Measurements from ENCODE around the gene TSPAN18.

TSPAN18 gene

DNA sequence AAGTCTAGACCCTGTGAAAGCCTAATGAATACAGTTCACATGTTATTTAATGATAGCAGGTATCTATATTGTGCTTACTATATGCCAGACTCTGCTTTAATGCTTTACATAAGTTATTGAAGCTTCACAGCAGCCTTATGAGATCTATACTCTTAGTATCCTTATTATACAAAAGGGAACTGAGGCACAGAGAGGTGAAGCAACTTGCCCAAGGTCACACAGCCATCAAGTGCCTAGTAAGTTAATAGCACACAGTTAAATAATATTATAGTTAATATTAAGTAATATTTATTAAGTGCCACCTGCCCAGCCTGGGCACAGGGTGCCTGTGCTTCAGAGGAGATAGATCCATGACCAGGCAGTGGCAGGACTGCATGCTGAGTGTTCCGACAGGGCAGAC is 145.8 kb downstream of the TSPAN18 start:
- Histone ChIP-seq H3K27me3 (replicated peaks; ENCODE audit: control insufficient read depth, insufficient read depth, low read length) (no peaks in the 10 kb centered on the region), H3K4me3 (replicated peaks; ENCODE audit: low read depth, low read length) (no peak overlapping the region), H3K36me3 (ENCODE audit: control insufficient read depth, insufficient read depth, low read length) (no peaks in the 10 kb centered on the region)
- DNase-seq (ENCODE audit: extremely low read depth, insufficient read length): no peak
- TF ChIP-seq, protein P1, sequence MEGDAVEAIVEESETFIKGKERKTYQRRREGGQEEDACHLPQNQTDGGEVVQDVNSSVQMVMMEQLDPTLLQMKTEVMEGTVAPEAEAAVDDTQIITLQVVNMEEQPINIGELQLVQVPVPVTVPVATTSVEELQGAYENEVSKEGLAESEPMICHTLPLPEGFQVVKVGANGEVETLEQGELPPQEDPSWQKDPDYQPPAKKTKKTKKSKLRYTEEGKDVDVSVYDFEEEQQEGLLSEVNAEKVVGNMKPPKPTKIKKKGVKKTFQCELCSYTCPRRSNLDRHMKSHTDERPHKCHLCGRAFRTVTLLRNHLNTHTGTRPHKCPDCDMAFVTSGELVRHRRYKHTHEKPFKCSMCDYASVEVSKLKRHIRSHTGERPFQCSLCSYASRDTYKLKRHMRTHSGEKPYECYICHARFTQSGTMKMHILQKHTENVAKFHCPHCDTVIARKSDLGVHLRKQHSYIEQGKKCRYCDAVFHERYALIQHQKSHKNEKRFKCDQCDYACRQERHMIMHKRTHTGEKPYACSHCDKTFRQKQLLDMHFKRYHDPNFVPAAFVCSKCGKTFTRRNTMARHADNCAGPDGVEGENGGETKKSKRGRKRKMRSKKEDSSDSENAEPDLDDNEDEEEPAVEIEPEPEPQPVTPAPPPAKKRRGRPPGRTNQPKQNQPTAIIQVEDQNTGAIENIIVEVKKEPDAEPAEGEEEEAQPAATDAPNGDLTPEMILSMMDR (IDR thresholded peaks at IDR 0.05; ENCODE audit: insufficient read depth, low read length, poor library complexity, severe bottlenecking): no peak

DNA sequence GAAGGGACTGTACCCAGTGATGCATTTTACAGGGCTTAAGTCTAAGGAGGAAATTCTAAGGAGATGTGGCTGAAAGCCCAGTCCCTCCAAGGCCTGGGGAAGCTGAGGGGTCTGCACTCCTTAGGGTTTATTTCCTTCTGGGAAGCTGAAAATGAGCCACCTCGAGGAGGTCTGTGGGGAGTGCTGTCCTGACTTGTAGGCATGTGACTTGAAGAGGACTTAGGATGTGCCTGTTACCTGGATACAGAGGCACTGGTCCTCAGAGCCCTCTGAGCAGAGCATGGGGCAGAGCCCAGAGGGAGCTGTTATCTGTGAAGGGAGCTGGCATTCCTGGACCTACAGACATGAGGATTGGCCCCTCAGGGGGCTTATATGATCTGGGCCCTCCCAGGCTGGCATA is 146.8 kb downstream of the TSPAN18 start:
- TF ChIP-seq, protein P1 (IDR thresholded peaks at IDR 0.05; ENCODE audit: insufficient read depth, low read length, poor library complexity, severe bottlenecking): no peak
- no peak for DNase-seq (ENCODE audit: extremely low read depth, insufficient read length)
- Histone ChIP-seq H3K36me3 (ENCODE audit: control insufficient read depth, insufficient read depth, low read length) (no peaks in the 10 kb centered on the region), H3K27me3 (replicated peaks; ENCODE audit: control insufficient read depth, insufficient read depth, low read length) (no peaks in the 10 kb centered on the region), H3K4me3 (replicated peaks; ENCODE audit: low read depth, low read length) (no peak overlapping the region)

DNA sequence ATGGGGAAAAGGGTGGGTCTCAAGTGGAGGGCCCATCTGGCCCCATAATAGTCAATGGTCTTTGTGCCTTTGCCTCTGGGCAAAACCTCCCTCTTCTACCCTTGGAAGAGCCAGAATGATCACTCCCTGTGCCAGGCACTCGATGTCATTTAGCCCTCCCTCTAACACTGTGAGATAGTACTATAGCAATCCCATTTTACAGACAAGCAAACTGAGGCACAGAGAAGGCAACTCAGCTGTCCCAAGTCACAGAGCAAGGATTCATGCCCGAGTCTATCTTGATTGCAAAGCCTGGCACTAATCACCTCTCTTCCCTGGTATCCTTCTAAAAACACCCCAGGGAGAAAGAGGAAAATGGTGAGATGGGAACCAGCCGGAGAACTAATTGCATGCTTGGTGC is 147.5 kb downstream of the TSPAN18 start:
- no peaks in the 10 kb centered on the region for H3K27me3 ChIP-seq (replicated peaks; ENCODE audit: control insufficient read depth, insufficient read depth, low read length)
- no peak overlapping the region for H3K4me3 ChIP-seq (replicated peaks; ENCODE audit: low read depth, low read length)
- H3K36me3 ChIP-seq (ENCODE audit: control insufficient read depth, insufficient read depth, low read length): no peaks in the 10 kb centered on the region
- TF ChIP-seq, protein P1 (IDR thresholded peaks at IDR 0.05; ENCODE audit: insufficient read depth, low read length, poor library complexity, severe bottlenecking): no peak
- no peak for DNase-seq (ENCODE audit: extremely low read depth, insufficient read length)

DNA sequence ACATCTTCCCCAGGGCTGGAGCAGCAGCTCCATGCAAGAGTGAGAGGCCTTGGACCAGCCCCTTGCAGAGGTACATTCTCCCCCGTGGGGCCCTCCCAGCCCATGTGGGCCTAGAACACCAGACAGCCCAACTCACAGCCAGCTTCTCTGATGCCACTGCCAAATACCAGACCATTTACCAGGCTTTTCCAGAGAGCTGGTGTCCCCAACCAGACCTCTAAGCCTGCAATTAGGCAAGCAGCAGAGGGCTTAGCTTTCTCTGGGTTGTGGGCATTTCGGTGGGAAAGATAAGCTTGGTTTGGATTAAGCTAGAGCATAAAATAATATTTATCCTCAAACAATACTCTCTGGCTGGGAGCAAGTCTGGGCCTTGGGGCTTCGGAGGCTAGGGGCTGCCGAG is 148.3 kb downstream of the TSPAN18 start:
- TF ChIP-seq, protein P1 (IDR thresholded peaks at IDR 0.05; ENCODE audit: insufficient read depth, low read length, poor library complexity, severe bottlenecking): no peak
- no peak overlapping the region for H3K4me3 ChIP-seq (replicated peaks; ENCODE audit: low read depth, low read length)

DNA sequence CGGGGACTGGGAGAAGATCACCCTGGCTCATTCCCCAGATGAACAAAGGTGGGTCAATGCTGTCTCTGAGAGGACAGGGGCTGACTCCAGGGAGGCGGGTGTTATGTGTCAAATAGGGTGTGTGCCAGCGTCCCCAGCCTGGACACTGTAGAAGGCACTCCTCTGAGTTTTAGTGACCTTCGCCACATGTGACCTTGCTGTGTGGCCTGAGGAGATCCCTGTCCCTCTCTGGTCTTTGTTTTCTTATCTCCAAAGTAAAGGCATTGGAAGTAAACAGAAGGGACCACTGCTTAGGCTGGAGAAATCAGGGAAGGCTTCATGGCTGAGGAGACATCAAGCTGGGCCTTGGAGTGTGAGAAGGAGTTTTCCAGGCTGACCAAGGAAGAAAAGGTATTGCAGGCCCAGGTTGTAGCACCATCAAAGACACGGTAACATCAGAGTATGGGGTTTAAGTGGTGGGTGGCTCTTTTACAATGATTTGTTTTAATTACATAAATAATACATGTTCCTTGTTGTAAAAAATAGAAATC is 149.5 kb downstream of the TSPAN18 start:
- Histone ChIP-seq H3K4me3 (replicated peaks; ENCODE audit: low read depth, low read length) (no peak overlapping the region), H3K27me3 (replicated peaks; ENCODE audit: control insufficient read depth, insufficient read depth, low read length) (no peaks in the 10 kb centered on the region; the same call in 1 of the 2 replicates), H3K36me3 (ENCODE audit: control insufficient read depth, insufficient read depth, low read length) (no peaks in the 10 kb centered on the region)
- TF ChIP-seq, protein P1 (IDR thresholded peaks at IDR 0.05; ENCODE audit: insufficient read depth, low read length, poor library complexity, severe bottlenecking): no peak
- DNase-seq (ENCODE audit: extremely low read depth, insufficient read length): no peak

More for the DNA sequence above, 148.3 kb downstream of the TSPAN18 start:
- Histone ChIP-seq H3K27me3 (replicated peaks; ENCODE audit: control insufficient read depth, insufficient read depth, low read length) (no peaks in the 10 kb centered on the region; the same call in 1 of the 2 replicates), H3K36me3 (ENCODE audit: control insufficient read depth, insufficient read depth, low read length) (no peaks in the 10 kb centered on the region)
- no peak for DNase-seq (ENCODE audit: extremely low read depth, insufficient read length)

DNA sequence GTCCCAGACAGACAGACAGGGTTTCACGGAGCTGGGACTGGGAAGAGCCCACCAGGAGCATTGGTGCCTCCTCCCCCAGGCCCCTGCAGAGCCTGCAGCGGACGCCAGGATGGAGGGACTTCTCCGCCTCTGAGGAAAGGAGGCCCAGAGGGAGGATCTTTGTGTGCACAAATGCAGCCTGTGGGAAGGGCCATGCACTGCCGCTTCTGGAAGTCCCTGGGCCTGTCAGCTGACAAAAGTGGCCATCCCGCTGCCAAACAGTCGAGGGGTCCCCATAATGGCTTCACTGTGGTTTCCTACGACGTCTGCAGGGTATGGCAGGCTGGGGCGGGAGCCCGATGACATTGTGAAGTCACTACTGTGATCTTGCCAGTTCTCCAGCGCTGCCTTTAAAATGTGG is 150.1 kb downstream of the TSPAN18 start:
- TF ChIP-seq, protein P1 (IDR thresholded peaks at IDR 0.05; ENCODE audit: insufficient read depth, low read length, poor library complexity, severe bottlenecking): no peak
- no peak for DNase-seq (ENCODE audit: extremely low read depth, insufficient read length)
- H3K36me3 ChIP-seq (ENCODE audit: control insufficient read depth, insufficient read depth, low read length): no peaks in the 10 kb centered on the region
- H3K4me3 ChIP-seq (replicated peaks; ENCODE audit: low read depth, low read length): no peak overlapping the region
- H3K27me3 ChIP-seq (replicated peaks; ENCODE audit: control insufficient read depth, insufficient read depth, low read length): no peaks in the 10 kb centered on the region; the same call in 1 of the 2 replicates

Data from GM06990 (cell line).